Urothelium cell line (cell line): Measurements from ENCODE around the gene WWOX.

Experiments
- DNase-seq: peaks from one replicate; pipeline ENCODE4 v3.0.0; 2011; ENCODE audit warnings: low spot score, mixed read lengths
- FAIRE-seq: peaks from 2 replicates; lab custom pipeline; 2011; peaks lifted over from hg19 to GRCh38; lab: Jason Lieb, UNC

The WWOX gene

DNA sequence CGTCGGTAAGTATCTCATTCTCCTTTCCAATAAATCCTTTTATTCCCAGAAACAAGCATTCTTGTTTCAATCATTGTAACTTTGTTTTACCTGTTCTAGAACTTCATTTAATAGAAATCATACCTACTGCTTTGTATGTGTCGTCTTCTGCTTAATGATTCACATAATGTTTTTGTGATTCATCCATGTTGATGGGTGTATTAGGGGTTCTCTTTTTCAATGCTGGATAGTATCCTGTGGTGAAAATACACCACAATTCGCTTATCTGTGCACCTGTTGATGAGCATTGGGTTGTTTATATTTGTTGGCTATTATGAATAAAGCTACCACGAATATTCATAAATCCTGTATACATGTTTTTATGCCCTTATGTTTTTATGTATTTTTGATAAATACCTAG is 797.8 kb downstream of the WWOX start:
- FAIRE-seq (no peak), DNase-seq (no peak)

DNA sequence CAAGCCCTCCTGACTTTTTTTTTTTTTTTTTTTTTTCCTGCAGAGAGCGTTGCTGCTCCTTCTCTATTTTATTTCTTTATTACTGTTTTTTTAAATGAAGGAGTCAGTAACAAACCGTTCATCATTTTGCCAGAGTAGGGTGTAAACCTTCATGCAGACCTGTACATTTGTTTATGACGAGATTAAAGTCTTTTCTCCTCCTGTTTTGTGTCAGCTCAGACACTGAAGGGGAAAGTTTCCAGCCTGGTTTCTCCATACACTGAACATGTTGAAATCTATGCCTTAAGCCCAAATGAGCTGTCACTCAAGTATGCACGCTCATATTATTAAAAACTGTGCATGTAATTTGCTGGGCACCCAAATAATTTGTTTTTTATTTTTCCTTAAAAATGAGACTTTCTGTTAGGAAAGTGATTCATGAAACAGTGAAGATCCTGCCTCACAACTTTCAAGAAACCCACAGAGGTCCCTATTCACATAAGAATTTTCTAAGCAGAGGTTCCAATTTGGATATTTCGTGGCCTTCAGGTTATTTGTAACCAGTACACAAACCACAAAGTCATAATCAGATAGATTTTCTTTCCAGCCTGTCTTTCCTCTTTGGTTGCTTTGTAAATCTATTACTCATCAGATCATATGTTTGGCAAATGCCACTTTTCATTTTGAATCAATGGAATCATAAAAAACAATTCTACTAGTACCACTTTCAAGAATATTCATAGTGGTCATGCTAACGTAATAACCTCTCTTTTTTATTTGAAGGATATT is 800.8 kb downstream of the WWOX start:
- no peak for FAIRE-seq

DNA sequence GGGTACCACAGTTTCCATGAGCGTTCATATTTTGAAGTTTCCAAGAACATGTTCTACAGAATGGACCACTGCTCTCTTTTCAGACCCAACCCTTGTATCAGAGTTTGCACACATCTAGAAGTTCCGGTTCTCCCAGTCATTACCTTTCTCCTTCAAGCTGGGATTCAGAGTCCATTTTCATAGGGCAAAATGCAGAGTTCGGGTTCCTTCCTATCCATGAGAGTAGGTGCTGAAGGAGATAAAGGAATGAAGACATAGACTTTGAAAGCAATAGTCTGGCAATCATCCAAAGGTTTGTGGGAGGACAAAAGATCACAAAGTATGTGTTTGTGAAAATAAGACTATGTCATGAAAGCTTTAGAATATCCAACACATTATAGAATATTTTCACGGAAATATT is 801.5 kb downstream of the WWOX start:
- DNase-seq (no peak), FAIRE-seq (no peak)

More for the DNA sequence above, 800.8 kb downstream of the WWOX start:
- no peak for DNase-seq

DNA sequence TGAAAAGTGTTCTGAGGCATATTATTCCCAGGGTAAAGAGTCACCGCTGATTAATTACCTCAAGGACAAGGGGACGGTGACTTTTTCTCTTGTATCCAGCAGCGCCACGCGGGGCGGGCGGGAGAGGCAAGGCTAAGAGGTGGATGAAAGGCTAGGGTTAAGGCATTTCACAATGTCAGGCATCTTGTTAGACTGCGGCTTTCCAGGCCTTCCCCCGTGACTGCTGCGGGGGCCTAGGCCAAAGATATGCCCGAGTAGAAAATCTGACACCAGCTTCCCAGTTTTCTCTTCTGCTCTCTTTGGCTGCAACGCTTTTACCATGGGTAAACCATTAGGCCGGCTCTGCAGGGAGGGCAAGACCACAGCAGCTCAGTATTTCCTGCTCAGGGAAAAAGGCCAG is 802.9 kb downstream of the WWOX start:
- no peak for FAIRE-seq
- no peak for DNase-seq

DNA sequence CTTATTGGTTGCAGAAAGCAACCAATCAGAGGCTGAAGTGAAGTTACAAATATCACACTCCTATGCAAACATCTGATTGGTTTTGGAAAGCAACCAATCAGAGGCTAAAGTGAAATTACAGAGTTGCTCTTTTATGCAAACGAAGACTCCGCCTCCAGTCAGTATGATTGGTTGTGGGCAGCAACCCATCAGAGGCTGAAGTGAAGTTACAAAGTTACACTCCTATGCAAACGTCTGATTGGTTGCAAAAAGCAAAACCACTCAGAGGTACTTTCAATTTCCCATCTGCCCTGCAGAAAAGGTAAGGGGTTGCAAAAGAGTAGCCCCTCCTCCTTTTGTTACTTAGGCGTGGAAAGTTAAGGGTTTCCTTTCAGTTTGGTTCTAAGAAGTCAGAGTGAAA is 803.8 kb downstream of the WWOX start:
- DNase-seq: no peak
- no peak for FAIRE-seq

DNA sequence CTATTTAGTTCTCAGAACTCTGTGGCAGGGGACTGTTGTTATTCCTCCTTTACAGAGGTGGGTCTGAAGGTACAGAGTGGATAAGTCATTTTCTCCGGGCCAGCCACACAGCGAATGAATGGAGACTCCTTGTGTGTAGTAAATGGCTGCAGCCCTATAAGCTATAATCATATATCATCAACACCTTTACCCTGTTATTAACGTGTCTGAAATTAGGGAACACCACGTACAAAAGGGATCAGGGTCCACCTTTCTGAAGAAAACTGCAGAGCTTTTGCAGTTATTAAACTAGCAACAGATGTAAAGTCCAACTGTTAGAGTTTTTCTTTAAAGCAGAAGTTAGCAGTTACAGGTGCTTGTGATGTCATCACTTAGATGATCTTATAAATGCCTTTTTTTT is 804.4 kb downstream of the WWOX start:
- no peak for FAIRE-seq
- DNase-seq: no peak

DNA sequence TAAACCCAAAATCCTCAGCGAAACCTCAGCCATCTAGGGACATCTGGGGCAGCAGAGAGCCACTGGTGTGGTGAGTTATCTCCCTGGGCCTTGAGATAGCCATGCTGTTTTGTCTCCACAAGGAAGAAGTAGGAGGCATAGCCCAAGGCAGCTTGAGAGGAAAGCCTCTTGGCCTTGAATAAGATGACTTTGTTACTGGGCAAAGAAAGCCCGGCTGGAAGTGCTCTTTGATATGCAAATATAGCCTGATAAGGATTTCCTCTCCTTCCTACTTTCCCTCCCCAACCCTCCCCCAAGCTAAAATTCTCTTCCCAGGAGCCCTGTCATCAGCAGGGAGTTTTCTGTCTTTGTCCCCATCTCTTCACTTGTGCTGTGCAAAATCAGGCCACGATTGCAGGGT is 806.7 kb downstream of the WWOX start:
- FAIRE-seq (no peak), DNase-seq (no peak)

DNA sequence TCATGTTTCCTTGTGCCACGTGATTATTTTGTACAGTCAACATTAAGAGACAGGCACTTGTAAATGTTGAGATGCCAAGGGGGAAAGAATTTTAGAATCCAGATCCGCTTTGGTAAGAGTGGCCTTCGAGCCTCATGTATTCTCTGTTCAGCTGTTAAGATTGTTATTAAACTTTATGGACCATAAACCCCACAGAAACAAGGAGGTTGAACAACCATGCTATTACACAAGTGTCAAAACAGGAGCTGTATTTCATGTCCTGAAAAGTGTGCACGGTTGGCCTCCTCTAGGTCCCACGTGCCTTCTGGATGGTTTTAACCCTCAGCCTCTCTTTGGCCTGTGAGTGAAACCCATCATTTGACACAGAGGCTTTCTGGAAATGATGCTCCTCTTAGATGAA is 809.8 kb downstream of the WWOX start:
- DNase-seq (no peak), FAIRE-seq (no peak)

DNA sequence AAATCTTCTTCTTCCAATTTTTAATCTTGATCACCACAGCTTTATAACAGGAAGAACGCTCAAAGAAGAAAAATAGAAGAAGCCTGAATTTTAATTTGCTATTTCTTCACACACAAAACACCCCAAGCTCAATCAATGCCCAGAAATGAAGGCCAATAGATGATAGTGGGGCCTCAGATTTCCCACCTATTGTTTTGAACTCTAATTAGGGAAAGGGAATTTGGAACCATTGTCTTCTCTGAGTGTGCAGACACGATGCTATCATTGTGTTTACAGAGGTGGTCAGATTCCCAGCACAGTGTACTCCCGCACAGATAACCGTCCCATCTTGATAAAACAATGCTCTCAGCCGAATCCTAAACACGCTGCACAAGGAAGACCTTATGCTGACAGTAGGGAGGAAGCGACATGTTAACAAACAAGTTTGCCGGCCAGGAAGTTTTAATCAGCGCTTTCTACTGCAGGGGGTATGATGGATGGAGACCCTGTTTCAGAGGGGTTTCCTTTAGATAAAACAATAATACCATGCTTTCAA is 816.4 kb downstream of the WWOX start:
- DNase-seq: no peak
- no peak for FAIRE-seq

DNA sequence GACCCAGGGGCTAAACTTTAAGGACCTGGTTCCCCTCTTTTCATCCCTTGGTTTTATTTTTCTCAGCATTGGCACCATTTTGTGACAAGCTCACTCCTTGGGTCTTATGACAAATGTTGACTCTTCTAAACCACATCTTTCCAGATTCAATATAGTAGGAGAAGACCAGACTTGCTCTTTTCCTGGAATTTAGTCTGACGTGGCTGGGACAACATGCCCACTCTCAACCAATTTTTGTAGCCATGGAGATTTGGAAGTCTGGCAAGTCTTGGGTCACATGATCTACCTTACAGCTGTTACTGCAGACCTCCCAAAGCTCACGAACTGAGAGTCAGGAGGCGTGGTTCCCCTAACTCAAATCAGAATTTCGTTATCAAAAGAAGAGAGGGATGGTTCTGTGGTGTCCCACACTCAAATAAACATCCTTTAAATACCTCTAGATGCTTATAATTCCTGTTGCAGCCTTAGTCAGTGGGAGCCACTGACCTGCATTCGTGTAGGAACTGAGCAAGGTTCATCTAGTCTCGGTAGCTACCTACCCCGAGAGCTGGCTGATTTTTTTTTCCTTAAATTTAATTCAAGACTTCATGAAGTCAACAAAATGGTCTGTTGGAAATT is 817.6 kb downstream of the WWOX start:
- FAIRE-seq (no peak), DNase-seq (no peak)

DNA sequence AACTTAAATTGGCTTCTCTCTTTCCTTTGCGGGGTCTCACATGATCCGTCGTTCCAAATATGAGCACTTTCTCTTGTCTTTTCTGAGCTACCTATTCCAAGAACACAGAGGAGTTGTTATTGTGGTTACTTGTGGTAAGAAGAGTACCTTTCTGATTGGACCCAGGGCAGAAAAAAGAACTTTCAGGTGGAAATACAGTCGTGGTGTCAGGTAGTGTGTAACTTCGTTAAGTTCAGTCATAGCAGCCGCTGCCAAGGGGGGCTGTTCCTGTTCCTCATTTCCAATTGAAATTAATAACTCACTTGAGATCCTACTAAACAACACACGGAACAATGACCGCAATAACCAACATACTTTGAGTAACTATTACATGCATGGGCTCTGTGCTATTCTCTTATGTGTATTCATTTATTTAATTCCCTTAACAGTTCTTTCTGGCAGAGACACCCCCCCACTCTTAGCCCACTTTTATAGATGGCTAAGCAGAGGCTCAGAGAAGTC is 819.4 kb downstream of the WWOX start:
- no peak for FAIRE-seq
- no peak for DNase-seq

DNA sequence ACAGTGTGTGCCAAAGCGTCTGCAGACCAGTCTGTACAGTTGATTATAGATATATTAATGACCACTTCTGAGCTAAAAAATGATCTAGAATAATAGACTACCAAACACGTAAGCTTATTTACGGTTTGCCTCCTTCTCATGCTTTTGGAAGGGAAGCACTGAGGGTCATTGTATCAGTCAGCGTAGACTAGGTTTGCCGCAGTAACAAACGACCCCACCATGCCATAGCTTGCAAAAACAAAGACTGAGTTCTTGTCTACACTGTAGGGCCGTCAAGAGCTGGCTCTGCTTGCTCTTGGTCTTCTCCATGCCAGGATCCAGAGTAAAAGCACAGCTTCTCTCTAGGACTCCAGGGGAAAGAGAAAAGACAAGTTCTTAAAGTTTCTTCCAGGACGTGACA is 820.4 kb downstream of the WWOX start:
- FAIRE-seq (no peak), DNase-seq (no peak)

DNA sequence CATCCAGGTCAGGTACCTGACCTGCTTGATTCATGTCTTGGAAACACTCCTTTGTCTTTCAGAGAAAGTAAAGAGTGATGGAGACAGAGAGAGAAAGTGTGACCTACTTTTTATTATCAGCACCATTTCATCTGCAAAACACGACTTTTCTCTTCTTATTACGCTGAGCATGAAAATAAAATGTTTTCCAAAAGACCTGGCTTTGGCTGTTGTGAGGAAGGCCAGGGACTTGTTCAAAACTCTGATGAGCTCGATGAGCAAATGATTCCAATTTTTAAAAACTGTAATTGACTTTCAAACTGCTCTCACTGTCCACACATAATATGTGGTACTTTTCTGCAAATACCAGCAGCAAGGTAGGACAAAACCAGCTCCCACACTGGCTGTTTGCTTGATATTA is 821.2 kb downstream of the WWOX start:
- no peak for FAIRE-seq
- no peak for DNase-seq

DNA sequence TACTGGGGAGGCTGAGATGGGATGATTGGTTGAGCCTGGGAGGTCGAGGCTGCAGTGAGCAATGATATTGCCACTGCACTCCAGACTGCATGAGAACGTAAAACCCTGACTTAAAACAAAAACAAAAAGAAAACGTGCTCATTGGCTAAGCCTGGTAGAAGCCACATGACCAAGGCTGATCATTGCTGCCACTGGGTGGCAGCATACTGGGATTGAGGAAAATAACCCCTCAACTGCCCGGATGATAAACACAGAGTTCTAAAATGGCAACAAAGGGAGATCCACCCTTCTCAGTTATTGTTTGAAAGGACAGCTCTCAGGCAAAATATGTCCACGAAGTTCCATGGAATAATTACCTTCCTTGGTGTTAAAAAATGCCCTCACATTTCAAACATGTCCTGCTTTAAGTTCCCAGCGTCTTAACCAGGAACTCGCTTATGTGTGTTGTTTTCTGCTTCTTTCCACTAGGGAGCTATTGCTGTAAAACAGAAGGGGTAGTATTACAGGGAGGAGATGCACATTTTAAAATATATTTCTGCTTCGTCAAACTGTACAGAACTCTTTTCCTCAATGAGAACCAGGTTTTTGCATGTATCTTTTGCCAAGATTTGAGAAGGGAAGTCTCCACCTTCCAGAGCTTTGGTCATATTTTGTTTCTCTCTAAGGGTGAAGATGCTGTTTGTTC is 825.8 kb downstream of the WWOX start:
- FAIRE-seq: no peak
- peak; percentile 46 for DNase-seq

DNA sequence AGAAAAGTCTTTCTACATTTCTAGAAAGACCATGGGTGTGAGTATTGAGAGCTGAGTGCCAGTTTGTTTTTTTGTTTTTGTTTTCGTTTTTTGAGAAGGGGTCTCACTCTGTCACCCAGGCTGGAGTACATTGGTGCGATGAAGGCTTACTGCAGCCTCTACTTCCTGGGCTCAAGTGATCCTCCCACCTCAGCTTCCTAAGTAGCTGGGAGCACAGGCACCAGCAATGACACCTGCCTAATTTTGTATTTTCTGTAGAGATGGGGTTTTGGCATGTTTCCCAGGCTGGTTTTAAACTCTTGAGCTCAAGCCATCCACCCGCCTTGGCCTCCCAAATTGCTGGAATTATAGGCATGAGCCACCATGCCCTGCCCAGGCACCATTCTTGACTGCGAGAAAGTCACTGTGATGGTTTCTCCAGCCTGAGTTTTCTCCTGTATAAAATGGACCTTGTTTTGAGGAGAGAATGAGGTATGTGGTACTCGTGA is 827.3 kb downstream of the WWOX start:
- no peak for DNase-seq
- no peak for FAIRE-seq

DNA sequence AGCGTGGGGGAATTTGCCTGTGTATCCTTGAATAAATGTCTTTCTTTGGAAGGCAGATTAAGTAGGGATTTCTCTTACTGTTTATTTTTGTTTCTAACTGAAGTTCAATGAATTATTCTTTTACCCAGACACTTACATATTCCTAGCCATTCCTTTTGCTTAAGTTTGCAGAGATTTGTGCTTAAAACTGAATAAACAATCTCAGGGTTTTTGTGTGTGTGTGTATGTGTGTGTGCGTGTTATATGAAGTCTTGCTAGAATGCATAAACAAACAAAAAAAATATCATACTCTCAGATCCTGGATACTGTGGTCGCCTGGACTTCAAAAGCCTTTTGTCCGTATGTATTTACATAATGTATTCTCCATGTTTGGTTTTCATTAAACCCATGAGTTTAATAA is 828.3 kb downstream of the WWOX start:
- FAIRE-seq (no peak), DNase-seq (no peak)

DNA sequence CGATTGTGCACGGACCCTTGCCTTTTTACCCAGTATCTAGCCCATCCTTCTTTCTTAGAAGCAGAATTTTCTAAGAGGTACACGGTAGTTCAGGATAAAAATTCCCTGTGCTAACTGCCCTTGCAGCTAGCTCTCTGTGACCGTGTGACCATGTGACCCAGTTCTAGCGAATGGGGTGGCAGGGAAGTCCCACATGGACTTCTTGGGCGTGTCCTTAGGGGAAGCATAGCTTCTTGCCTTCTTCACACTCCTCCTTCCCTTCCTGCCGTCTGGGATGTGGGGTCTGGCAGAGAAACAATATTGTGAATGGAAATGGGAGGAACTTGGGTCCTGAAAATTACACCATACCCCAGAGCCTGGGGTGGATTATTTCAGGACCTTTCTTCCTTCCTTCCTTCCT is 830.4 kb downstream of the WWOX start:
- FAIRE-seq (no peak), DNase-seq (no peak)

DNA sequence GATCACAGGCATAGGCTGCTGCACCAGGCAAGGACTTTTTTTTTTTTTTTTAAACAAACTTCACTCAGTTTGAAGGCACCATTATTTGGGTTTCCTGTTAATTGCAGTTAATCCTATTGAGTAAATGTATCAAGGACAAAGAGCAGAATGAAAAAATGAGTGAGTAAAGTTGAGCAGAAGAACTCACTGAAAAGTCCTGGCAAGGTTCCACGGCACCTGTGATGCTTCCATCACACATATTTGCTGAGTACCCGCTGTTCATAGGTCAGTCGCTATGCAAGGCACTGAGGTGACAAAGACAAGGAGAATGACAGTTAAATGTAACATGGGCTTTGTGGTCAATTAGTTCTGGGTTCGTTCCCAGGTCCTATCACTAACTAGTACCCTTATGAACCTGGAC is 831.1 kb downstream of the WWOX start:
- DNase-seq: no peak
- no peak for FAIRE-seq

DNA sequence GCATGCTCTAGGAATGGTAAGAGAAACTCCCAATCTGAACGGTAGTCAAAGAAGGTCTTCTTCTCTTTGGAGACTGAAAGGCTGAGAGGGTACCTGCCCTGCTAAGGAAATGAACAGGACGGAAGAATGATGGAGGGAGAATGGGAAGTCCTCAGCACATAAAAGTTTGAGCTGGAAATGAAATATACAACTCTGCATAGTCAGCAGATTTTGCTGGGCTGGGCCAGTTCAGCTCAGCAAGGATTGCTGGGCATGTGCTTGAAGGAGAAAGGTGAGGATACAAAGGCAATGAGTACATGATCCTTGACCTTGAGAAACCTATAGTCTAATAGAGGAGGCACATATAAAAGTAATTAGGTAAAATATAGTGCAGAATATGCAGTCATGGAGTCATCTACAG is 831.8 kb downstream of the WWOX start:
- FAIRE-seq: no peak
- DNase-seq: no peak

DNA sequence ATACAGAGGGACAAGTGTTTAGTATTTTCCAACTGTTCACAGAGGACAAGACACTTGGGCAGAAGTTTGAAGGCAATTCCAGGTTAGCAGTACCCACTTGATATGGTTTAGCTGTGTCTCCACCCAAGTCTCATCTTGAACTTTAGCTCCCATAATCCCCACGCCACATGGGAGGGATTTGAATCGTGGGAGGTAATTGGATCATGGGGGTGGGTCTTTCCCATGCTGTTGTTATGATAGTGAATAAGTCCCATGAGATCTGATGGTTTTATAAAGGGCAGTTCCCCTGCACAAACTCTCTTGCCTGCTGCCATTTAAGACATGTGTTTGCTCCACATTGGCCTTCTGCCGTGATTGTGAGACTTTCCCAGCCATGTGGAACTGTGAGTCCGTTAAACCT is 832.2 kb downstream of the WWOX start:
- DNase-seq (no peak), FAIRE-seq (no peak)

DNA sequence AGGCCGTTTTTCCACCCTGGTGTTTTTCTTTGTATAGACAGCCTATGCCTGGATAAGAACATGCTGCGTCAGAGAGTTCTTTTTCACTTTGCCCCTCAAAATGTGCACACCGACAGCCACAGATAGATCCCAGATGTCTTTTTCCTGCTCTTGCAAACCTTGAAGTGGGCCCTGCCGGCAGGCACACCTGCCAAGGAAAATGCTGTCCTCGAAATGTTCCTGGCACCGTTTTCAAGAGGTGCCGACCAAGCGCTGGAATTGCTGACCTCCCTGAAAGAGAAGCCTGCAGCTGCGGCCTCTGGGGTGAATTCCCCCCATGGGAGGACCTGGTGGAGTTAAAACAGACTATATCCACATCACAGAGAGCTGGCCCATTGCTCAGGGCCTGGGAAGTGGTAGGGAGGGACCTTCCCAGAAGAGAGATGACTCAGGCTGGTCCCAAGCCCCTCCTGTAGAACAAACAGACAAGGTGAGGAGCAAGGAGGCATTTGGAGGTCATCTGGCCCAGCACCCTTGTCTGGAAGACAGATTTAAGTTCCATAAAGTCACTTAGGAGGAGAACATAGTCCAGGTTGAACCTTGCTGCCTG is 833.0 kb downstream of the WWOX start:
- peak; percentile 21 for DNase-seq
- no peak for FAIRE-seq
